NCI-H2171 (cell line): ENCODE measurements around the gene SPTBN4.
"Not testable (repeated sequence)": the region's sequence is repeated elsewhere in the genome, so short reads cannot be mapped to it uniquely, and the experiment has no call there.

ENCODE experiments used
- DNase-seq: peaks from one replicate; lab custom pipeline; 2025; lab: John Stamatoyannopoulos, UW

Gene SPTBN4

DNA sequence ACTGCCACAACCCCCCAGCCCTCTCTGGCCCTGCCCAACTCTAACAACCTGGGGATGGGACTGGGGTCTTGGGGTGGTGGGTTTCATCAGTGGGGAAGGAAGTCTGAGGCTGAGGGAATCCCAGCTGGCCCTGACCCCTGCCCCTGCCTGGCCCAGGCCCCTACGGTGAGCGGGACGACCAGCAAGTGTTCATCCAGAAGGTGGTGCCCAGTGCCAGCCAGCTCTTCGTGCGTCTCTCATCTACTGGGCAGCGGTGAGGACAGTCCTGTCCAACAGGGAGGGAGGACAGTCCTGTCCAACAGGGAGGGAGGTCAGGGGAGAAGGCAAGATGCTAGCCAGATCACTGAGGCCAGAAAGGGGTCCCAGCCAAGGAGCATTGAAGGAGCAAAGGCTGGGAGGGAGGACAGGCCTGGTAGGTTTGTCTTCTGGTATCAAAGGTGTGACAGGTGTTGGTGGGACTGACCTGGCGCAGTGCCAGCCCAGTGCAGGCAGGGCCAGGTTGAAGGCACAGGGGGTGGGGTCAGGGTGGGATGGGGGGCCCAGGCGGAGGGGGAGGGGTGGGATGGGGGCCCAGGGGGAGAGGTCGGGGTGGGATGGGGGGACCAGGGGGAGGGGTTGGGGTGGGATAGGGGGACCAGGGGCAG, 122.2 kb downstream of the SPTBN4 start:
- peak; percentile 72 for DNase-seq

- peak; percentile 65 for DNase-seq
These were observed 123.0 kb downstream of the SPTBN4 start for GRCh38 chr19:40589591-40590429.

DNA sequence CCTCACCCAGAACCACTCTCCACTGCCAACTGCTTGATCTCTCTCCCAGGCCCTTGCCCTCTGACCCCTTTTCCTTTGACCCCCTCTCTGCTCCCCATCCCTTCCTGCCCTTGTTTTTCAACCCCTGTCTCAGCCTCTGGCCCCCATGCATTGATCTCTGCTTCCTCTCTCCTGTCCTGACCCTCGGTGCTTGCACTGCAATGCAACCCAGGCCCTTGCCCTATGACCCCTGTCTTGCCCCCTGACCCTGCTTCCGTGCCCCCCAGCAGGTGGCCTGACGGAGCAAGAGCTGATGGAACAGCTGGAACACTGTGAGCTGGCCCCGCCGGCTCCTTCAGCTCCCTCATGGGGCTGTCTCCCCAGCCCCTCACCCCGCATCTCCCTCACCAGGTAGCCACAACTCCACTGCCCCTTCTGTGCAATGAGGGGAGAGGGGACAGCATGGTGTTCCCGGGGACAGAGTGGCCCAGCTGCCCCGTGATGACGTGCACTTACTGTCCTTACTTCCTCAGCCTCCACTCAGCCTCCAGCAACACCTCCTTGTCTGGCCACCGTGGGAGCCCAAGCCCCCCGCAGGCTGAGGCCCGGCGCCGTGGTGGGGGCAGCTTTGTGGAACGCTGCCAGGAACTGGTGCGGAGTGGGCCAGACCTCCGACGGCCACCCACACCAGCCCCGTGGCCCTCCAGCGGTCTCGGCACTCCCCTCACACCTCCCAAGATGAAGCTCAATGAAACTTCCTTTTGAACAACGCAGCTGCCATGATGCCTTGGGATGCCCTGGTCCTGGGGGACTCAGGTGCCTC, 123.9 kb downstream of the SPTBN4 start:
- DNase-seq, result no peak

- DNase-seq, result not testable (repeated sequence)
These were observed 124.9 kb downstream of the SPTBN4 start for GRCh38 chr19:40591724-40592123.

GRCh38 chr19:40592170-40592569, 125.4 kb downstream of the SPTBN4 start:
- peak; percentile 36 for DNase-seq

DNA sequence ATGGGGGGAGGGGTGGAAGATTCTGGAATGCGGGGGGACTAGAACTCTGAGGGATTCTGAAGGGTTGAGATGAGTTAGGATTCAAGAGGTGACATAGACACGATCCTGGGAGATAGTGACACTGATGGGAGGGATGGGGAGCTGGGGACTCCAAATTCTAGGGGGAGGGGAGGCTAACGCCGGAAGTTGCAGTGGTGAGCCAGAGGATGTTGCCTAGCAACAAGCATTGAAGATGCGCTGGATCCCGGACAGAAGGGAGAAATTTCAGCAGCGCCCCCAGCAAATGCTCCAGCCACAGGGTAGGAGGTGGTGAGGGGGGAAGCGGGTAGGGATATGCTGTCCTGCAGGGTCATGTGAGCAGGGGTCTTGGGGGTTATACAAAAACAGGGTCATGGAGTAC, 127.5 kb downstream of the SPTBN4 start:
- no peak for DNase-seq

DNA sequence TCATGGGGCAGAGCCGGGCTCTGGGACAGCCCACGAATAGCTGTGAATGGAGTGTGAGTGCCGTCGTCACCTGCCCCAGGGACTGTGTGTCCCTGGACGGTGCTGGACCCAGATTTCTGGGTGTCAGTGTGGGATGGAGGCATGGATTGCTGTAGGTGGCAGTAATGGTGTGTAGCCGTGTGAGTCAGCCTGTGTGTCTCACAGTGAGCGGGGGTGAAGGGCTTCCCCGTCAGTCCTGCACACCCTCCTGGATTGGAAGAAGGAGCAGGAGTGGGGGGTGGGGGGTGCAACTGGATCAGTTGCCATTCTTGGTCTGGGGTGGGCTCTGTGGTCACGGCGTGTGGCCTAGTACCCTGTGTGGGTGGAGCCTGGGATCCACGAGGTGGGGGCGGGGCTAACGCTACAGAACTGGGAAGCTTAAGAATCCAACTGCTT, 127.9 kb downstream of the SPTBN4 start:
- DNase-seq, result no peak

GRCh38 chr19:40596608-40597328, 130.0 kb downstream of the SPTBN4 start:
- DNase-seq, result no peak

GRCh38 chr19:40597329-40597838, 130.6 kb downstream of the SPTBN4 start:
- DNase-seq, result no peak

DNA sequence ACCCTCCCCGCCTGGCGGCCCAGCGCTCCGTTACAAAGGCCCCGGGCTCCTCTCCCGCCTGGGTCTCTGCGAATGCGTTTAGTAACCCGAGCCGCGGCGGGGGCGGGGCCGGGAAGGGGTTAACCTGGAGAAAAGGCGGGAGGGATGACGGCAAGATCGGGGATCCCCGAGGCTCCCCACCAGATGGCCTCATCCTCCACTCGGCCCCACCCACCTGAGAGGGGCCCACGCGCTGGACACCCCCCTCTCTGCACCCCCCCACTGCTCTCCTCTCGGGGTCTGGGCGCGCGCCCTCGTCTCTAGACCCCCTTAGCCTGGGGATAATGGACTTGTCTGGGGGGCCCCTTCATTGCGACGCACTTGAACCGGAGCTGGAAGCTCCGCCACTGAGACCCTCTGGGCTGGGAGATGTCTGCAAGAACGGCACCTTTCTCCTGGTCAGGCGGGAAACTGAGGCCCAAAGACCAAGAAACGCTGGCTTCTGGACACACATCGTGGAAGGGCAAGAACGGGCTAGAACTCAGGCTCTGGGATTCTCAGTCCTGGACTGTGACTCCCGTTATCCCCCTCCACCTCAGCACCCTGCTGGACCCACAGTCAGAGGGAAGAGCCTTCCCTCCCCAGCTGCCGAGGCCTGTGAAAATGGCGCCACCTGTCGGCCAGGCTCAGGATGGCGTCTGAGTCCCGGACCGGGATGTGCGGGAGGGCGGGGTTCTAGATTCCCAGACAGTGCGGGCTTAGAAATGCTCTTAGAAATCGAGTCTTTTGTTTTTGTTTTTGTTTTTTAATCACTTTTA, 131.5 kb downstream of the SPTBN4 start:
- peak; percentile 92 for DNase-seq

DNA sequence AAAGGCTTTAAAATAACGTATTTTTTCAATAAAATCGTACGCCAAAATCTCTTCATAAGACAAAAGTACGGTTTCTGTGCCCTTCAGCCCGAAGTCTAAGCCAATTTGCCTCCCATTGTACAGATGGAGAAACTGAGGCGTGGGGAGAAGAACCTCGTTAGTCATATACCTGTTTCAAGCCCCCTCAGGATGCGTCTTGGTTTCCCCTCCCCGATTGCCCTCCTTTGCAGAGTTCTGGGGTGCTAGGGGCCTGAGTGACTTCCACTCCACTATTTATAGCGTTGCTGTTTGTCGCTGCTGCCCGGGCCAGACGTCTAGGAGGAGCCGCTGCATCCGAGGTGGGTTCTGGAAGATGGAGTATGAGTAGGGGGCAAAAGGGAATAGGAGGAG, 132.1 kb downstream of the SPTBN4 start:
- no peak for DNase-seq

DNA sequence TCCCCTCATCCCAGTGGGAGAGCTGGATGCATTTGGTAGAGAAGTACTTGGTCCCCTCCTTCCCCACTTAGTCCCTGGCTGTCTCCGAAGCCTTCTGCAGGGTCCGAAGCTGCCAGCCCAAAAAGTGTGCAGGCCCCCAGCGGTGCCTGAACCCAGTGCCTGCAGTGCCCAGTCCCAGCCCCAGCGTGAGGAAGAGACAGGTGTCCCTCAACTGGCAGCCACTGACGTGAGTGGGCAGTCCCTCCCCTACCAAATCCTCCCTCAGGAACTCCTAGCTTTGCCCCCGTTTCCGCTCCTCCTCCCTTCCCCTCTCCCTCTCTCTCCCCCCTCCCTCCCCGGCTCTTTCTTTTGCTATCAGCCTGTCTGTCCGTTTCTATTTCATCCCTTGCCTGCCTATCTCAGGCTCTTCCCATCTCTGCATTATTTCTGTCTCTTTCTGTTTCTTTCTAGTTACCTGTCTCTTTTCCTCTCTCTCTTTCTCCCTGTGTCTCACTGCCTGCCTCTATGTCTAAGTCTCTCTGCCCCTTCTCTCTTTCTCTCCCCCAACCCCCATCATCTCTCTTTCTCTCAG, 132.6 kb downstream of the SPTBN4 start:
- DNase-seq, result no peak

GRCh38 chr19:40599902-40600569, 133.2 kb downstream of the SPTBN4 start:
- no peak for DNase-seq

DNA sequence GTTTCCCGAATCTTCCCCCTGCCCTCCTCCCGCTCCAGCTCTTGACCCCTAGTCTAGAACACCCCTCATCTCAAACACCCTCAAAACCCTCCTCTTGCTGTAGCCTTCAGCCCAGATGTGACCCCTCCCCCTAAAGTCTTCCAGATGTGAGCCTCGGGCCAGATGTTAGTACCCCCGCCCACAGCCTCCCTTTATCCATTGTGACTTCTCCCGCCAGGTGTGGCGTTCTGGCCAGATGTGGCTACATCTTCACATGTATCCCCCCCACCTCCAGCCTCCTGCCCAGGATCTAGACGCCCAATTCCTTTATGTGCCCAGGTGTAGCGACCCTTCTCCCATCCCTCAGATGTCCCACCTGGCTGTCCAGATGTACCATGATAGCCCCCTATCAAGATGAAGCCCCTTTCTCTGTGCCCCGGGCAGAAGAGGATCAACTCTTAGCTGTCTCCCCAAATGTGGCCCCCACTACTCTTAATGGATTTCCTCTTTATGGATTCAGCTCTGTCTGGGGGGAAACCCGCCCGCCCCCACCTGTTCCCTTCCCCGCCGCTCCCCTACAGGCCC, 133.9 kb downstream of the SPTBN4 start:
- DNase-seq, result no peak

DNA sequence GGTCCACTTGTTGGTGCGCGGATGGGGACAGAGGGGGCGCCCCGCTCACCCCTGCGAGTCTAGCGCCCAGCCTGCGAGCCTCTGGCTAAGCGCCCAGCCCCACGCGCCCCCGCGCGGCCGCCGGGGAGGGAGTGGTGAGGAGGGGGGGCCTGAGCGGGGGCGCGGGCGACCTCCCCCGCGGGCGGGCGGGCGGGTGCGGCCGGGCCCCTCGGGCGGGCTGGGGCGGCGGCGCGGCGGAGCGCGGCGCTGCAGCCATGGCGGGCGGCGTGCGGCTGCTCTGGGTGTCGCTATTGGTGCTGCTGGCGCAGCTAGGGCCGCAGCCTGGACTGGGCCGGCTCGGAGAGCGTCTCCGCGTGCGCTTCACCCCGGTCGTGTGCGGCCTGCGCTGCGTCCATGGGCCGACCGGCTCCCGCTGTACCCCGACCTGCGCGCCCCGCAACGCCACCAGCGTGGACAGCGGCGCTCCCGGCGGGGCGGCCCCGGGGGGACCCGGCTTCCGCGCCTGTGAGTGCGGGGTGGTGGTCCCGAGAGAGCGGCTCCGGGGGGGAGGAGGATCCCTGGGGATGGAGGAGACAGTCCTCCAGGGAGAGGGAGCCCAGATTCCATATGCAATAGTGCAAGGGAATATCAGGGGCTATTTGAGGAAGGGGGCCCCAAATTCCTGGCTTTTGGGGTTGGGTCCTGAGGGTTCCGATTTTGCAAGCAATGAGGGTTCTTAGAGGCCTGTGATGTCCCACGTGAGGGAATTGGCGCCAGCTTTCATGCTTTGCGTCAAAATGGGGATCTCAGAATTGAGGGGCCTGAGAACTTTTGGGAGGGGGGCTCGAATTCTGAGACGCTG, 134.6 kb downstream of the SPTBN4 start, which contains the start of gene LTBP4:
Gene LTBP4, plus strand, starts transcription at position 236 of the 841 bp plus-strand sequence. Its CDS starts 19 bp downstream, at position 255.
- no peak for DNase-seq

GRCh38 chr19:40603071-40603388, 136.2 kb downstream of the SPTBN4 start:
- DNase-seq, result no peak

DNA sequence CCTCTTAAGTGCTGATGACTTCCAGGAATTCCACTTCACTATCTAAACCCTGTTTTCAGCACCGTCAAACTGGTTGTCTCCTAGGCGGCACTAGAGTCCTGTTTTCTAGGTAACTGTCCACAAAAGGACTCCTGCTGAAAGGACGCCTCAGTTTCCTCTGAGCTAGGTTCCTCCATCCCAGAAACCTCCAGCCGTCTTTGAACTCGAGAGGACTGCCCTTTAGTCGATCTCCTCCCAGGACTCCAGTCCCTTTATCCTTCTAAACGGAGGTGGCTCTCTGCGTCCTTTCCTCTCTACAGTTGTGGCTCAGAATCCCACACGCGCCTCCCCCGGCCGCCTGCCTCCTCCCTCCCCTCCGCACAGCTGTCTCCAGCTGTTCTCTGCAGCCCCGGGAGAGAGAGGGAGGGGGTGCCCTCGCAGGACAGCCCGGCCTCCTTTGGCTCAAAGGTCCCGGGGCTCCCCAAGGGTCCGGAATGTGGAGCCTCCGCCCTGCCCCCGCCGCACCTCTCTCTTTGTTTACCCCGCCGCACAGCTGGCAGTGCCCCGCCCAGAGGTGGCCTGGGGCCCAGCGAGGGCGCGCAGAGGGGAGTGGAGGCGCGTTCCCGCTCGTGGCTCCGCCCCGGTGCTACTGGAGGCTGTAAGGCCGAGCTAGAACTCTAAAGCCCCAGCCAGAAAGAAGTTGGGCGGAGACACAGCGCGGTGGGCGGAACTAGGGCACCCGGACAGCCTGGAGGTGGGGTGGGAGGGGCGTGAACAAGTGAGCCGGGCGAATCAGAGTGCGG, 136.8 kb downstream of the SPTBN4 start:
- peak; percentile 98 for DNase-seq

- DNase-seq, result no peak
These were observed 137.4 kb downstream of the SPTBN4 start for GRCh38 chr19:40604171-40604646.
